HepG2 (cell line): ENCODE data around the gene ANAPC16. TPM values are rescaled to one million over a fixed set of nuclear protein-coding genes. Genes with fewer than 3 reads are reported as not detected.

Experiments used
- ATAC-seq: fragments of 200-7000 bp; cut with Tn5 transposase; 3 replicates; pipeline ENCODE4 v1.9.1; 2020; ENCODE audit warnings: mild to moderate bottlenecking, moderate library complexity
- BruUV-seq: library from RNA; stranded (reverse); fragments of 400-500 nt; replicated peaks from 2 replicates; lab custom pipeline; 2021; lab: Mats Ljungman, UMichigan
- CTCF ChIA-PET: fragments of 300-600 bp; formaldehyde crosslinking; extraction: SDS; loops from one replicate; lab custom pipeline; 2021; ENCODE audit warnings: low total read pairs, inconsistent platforms, low intra/inter-chr PET ratio; lab: Yijun Ruan, JAX
- POLR2A ChIA-PET: fragments of 350-600 bp; sonication (Branson Sonifier 250); formaldehyde crosslinking; loops from one replicate; lab custom pipeline; 2020; ENCODE audit warnings: antibody characterized with exemption, inconsistent platforms; lab: Yijun Ruan, JAX
- DNase-seq: peaks from one replicate; pipeline ENCODE4 v3.0.0-alpha.2; 2015; ENCODE audit warnings: low spot score
- FAIRE-seq: peaks from 3 replicates; lab custom pipeline; 2011; peaks lifted over from hg19 to GRCh38; lab: Jason Lieb, UNC
- H2AFZ ChIP-seq: one replicate; pipeline ENCODE4 v1.6.1; 2011; ENCODE audit warnings: low read length, inconsistent platforms
- H3K27ac ChIP-seq: fragments of 300-600 bp; 3 replicates; pipeline ENCODE4 v1.8.0; 2011; ENCODE audit warnings: mixed run types, mild to moderate bottlenecking, mixed read lengths, low read length, inconsistent platforms; ENCODE audit not compliant: insufficient read depth; ENCODE audit errors: extremely low read length
- H3K27me3 ChIP-seq, 2 experiments: fragments of 200-600 bp in 1 of 2; 2 replicates in 1 of 2; 3 replicates in 1 of 2; pipeline versions ENCODE4 v1.6.0 to v1.8.0; 2011; ENCODE audit warnings: low read length in 2 of 2, mild to moderate bottlenecking in 2 of 2, moderate library complexity in 2 of 2, inconsistent platforms in 1 of 2; ENCODE audit not compliant: insufficient read depth in 2 of 2, control insufficient read depth in 1 of 2
- H3K36me3 ChIP-seq, 2 experiments: fragments of 200-600 bp in 1 of 2; replicated peaks in 1 of 2; 2 replicates in 1 of 2; 3 replicates in 1 of 2; pipeline versions ENCODE4 v1.5.1 to v1.8.0; 2011; ENCODE audit warnings: low read length in 2 of 2, inconsistent platforms in 1 of 2; ENCODE audit not compliant: insufficient read depth in 2 of 2, control insufficient read depth in 1 of 2
- H3K4me1 ChIP-seq: 2 replicates; pipeline ENCODE4 v1.5.1; 2012; ENCODE audit warnings: low read length, inconsistent platforms; ENCODE audit not compliant: insufficient read depth
- H3K4me2 ChIP-seq: 2 replicates; pipeline ENCODE4 v1.6.0; 2011; ENCODE audit warnings: low read depth, low read length, inconsistent platforms
- H3K4me3 ChIP-seq, 3 experiments: fragments of 200-600 bp in 1 of 3; sonication (generic), shearing (Covaris generic) in 1 of 3; replicated peaks in 1 of 3; 2 replicates each; pipeline ENCODE4 v1.5.1; 2011 to 2016; ENCODE audit warnings: low read length in 3 of 3, inconsistent platforms in 2 of 3, low read depth in 2 of 3, mild to moderate bottlenecking in 2 of 3, control low read depth in 1 of 3, mixed read lengths in 1 of 3; ENCODE audit not compliant: insufficient read depth in 1 of 3
- H3K79me2 ChIP-seq: one replicate; pipeline ENCODE4 v1.6.1; 2011; ENCODE audit warnings: low read length, inconsistent platforms; ENCODE audit not compliant: insufficient read depth
- H3K9ac ChIP-seq: 2 replicates; pipeline ENCODE4 v1.6.0; 2011; ENCODE audit warnings: mild to moderate bottlenecking, low read depth, low read length, inconsistent platforms; ENCODE audit not compliant: insufficient read depth
- H3K9me3 ChIP-seq: 2 replicates; pipeline ENCODE4 v1.5.1; 2012; ENCODE audit warnings: mild to moderate bottlenecking, low read length
- H4K20me1 ChIP-seq: 2 replicates; pipeline ENCODE4 v1.6.0; 2011; ENCODE audit warnings: inconsistent platforms, mild to moderate bottlenecking, low read length, moderate library complexity; ENCODE audit not compliant: insufficient read depth
- CHD4 ChIP-seq: fragments of 200-600 bp; sonication (generic); IDR thresholded peaks from 2 replicates; pipeline ENCODE4 v1.7.0; 2017; ENCODE audit warnings: mild to moderate bottlenecking, low read length, borderline replicate concordance
- MEIS1 ChIP-seq: sonication (generic); formaldehyde crosslinking; IDR thresholded peaks from 2 replicates; pipeline ENCODE4 v1.9.0; 2021; ENCODE audit warnings: mild to moderate bottlenecking, missing genetic modification reagents, moderate library complexity, borderline replicate concordance
- RAD51 ChIP-seq: fragments of 450-650 bp; IDR thresholded peaks from 2 replicates; pipeline ENCODE4 v1.6.1; 2016; ENCODE audit warnings: borderline replicate concordance
- SAFB2 ChIP-seq: sonication (generic); formaldehyde crosslinking; IDR thresholded peaks from 2 replicates; pipeline ENCODE4 v1.5.1; 2020; ENCODE audit warnings: missing genetic modification reagents, low read depth, mild to moderate bottlenecking, borderline replicate concordance
- ZNF335 ChIP-seq: sonication (generic); formaldehyde crosslinking; IDR thresholded peaks from 2 replicates; pipeline ENCODE4 v1.4.0; 2020; ENCODE audit warnings: missing genetic modification reagents
- ZNF629 ChIP-seq: sonication (generic); formaldehyde crosslinking; conservative IDR thresholded peaks from 2 replicates; pipeline ENCODE4 v1.5.0; 2020; ENCODE audit warnings: missing genetic modification reagents
- WGBS: methylation state at CpG from one replicate; pipeline ENCODE4 v1.1.6; 2017; ENCODE audit warnings: low lambda C conversion rate; 5-methylcytosine and 5-hydroxymethylcytosine counted together
- in situ Hi-C: cut with HindIII; loops from 2 replicates; pipeline ENCODE4 v1.10.0; 2017; ENCODE audit warnings: low pct_unique_long_range_greater_than_20kb; ENCODE audit not compliant: extremely low pct_ligation_motif_present
- intact Hi-C: fragments of 100-400 bp; cut with micrococcal nuclease; formaldehyde crosslinking; loops from one replicate; pipeline ENCODE4 v1.10.0; 2022; ENCODE audit not compliant: unreplicated experiment
- polyA plus RNA-seq, 8 experiments: library from polyadenylated mRNA; depleted of rRNA in 3 of 8; stranded (reverse) in 7 of 8; unstranded in 1 of 8; fragments of >200 nt; fragmentation: Illumina TruSeq in 4 of 8; extraction: Trizol in 4 of 8; gene quantifications; 2 replicates each; pipeline versions ENCODE4 v1.2.1 to v1.2.3, GENCODE V29; 2011 to 2016; ENCODE audit warnings: low read depth in 4 of 8, missing spikeins in 1 of 8, mixed read lengths in 1 of 8; ENCODE audit not compliant: insufficient read depth in 1 of 8
- total RNA-seq, 5 experiments: library from RNA; depleted of rRNA; stranded (reverse); fragments of >200 nt; fragmentation: Illumina TruSeq; extraction: Trizol; gene quantifications; 2 replicates each; pipeline ENCODE4 v1.2.3, GENCODE V29; 2016; ENCODE audit warnings: low read depth in 1 of 5
- TF ChIP-seq, protein P1 (sequence below): sonication (generic); formaldehyde crosslinking; IDR thresholded peaks from 2 replicates; pipeline ENCODE4 v1.8.0; 2022; ENCODE audit warnings: low read depth, missing genetic modification reagents
- TF ChIP-seq, protein P2 (sequence below): sonication (generic); formaldehyde crosslinking; IDR thresholded peaks from 2 replicates; pipeline ENCODE4 v1.8.0; 2022; ENCODE audit warnings: missing genetic modification reagents, mild to moderate bottlenecking, inconsistent platforms, borderline replicate concordance
- TF ChIP-seq, protein P3 (sequence below): IDR thresholded peaks from 2 replicates; pipeline ENCODE4 v1.6.1; 2016

Gene ANAPC16
- total and polyA plus RNA-seq, 2 of the 13 experiments (the other 11 are each of a cell fraction or from before 2014, with no cell fraction given), result 74.8 to 89.4 TPM

DNA sequence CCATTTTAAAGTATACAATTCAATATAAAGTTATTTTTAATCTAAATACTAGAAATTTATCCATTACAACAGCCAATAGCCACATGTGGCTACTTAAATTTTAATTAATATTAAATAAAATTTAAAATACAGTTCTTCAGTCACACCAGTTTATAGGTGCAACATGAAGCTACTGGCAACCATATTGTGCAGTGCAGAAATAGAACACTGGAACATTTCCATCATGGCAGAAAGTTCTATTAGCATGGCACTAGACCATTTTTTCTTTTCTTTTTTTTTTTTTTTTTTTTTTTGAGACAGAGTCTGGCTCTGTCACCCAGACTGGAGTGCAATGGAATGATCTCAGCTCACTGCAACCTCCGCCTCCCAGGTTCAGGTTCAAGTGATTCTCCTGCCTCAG, 5.5 kb downstream of the ANAPC16 start:
- ChIA-PET CTCF (interaction anchor here (1.9 kb wide), 1 partner anchor 325 kb away, joined by 6 read pairs; no protein-coding TSS in a partner anchor), POLR2A (interaction anchor here (0.7 to 3.8 kb wide), 3 partner anchors 39 to 177 kb away, joined by 4 to 17 read pairs (median 5); no protein-coding TSS in a partner anchor)
- 100% methylated on average over 1 of the region's 1 CpG for WGBS
- Histone ChIP-seq H3K4me1 (peaks cover 41% of the 10 kb centered on the region), H3K36me3 (peaks cover 7 to 12% of the 10 kb centered on the region in 2 experiments; a peak in 4 of 5 replicates), H3K4me3 (no peak overlapping the region), H3K9ac (no peak overlapping the region), H3K9me3 (no peaks in the 10 kb centered on the region), H3K27me3 (no peaks in the 10 kb centered on the region), H3K27ac (no peak overlapping the region), H3K79me2 (peaks cover 38% of the 10 kb centered on the region), H3K4me2 (no peak overlapping the region), H2AFZ (no peak overlapping the region), H4K20me1 (peaks cover 4% of the 10 kb centered on the region; the same call in 1 of the 2 replicates)
- intact Hi-C loops (loop anchor here (5.0 to 10.0 kb wide), 3 partner anchors 96 to 174 kb away; no protein-coding TSS in a partner anchor), in situ Hi-C loops (no loop called here)
- no TSS peak for BruUV-seq
- DNase-seq, result no peak
- ATAC-seq, result no peak
- TF ChIP-seq RAD51 (no peak), ZNF629 (CRISPR knock-in tag) (no peak), CHD4 (no peak), ZNF335 (CRISPR knock-in tag) (no peak), MEIS1 (CRISPR knock-in tag) (no peak), SAFB2 (no peak)
- TF ChIP-seq, protein P1, sequence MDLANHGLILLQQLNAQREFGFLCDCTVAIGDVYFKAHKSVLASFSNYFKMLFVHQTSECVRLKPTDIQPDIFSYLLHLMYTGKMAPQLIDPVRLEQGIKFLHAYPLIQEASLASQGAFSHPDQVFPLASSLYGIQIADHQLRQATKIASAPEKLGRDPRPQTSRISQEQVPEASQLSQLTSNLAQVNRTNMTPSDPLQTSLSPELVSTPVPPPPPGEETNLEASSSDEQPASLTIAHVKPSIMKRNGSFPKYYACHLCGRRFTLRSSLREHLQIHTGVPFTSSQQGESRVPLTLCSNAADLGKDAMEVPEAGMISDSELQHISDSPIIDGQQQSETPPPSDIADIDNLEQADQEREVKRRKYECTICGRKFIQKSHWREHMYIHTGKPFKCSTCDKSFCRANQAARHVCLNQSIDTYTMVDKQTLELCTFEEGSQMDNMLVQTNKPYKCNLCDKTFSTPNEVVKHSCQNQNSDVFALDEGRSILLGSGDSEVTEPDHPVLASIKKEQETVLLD (CRISPR knock-in tag), result no peak
- TF ChIP-seq, protein P2, sequence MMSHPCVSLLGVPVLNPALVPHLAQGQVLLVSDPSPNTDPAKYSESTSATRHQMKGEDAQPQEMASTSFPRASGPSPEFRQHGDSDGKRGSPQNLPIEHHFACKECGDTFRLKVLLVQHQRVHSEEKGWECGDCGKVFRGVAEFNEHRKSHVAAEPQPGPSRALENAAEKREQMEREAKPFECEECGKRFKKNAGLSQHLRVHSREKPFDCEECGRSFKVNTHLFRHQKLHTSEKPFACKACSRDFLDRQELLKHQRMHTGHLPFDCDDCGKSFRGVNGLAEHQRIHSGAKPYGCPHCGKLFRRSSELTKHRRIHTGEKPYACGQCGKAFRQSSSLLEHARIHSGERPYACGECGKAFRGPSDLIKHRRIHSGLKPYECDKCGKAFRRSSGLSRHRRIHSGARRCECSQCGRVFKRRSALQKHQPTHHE (CRISPR knock-in tag), result no peak
- TF ChIP-seq, protein P3, sequence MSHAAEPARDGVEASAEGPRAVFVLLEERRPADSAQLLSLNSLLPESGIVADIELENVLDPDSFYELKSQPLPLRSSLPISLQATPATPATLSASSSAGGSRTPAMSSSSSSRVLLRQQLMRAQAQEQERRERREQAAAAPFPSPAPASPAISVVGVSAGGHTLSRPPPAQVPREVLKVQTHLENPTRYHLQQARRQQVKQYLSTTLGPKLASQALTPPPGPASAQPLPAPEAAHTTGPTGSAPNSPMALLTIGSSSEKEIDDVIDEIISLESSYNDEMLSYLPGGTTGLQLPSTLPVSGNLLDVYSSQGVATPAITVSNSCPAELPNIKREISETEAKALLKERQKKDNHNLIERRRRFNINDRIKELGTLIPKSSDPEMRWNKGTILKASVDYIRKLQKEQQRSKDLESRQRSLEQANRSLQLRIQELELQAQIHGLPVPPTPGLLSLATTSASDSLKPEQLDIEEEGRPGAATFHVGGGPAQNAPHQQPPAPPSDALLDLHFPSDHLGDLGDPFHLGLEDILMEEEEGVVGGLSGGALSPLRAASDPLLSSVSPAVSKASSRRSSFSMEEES (CRISPR knock-in tag), result no peak
- TF ChIP-seq, all 625 proteins: peak for 0
- FAIRE-seq, result no peak
